ENCODE measurements around the gene DNAJC27. TPM values are rescaled to one million over a fixed set of nuclear protein-coding genes. Genes with fewer than 3 reads are reported as not detected.

Gene DNAJC27
- total and polyA plus RNA-seq, 4 donors = 1.7 to 13.9 (median 4.6) TPM

DNA sequence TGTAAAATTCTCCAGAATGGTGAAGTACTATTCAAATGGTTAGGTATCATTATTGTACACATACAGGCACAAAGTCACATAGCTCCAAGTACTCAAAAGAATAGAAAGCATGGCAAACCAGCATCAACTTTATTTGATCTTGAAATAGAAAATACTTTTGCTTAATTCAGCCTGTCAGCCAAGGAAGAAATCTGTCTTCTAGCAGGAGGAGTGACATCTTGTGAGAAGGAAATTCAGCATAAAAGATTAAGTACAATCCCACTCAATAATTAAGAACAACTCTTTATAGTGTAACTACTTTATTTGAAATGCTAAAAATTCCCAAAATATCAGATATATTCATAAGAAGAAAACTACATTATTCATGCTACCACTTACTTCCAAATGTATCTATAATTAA lies 15.8 kb downstream of the DNAJC27 start:
- ATAC-seq (ENCODE audit: insufficient read depth, low FRiP score) (no peak), DNase-seq (no peak)
- Histone ChIP-seq H3K9ac (ENCODE audit: insufficient read depth in 1 of 2, low read length in 2 of 2) (no peak overlapping the region), H3K4me1 (ENCODE audit: control insufficient read depth in 5 of 5, insufficient read depth in 5 of 5, low read length in 5 of 5) (peaks cover 0 to 5% (median 0%) of the 10 kb centered on the region in 5 donors), H3K27me3 (ENCODE audit: control insufficient read depth in 3 of 3, insufficient read depth in 3 of 3, low read length in 2 of 3) (no peaks in the 10 kb centered on the region), H3K9me3 (ENCODE audit: control insufficient read depth in 4 of 4, insufficient read depth in 3 of 4, low read length in 3 of 4) (peaks cover 0 to 10% (median 5%) of the 10 kb centered on the region in 4 donors), H3K4me3 (no peak overlapping the region), H3K36me3 (ENCODE audit: control insufficient read depth in 4 of 4, insufficient read depth in 4 of 4, low read length in 4 of 4) (peaks cover 22 to 53% (median 45%) of the 10 kb centered on the region in 4 donors), H3K27ac (ENCODE audit: low read depth in 1 of 2, low read length in 1 of 2) (no peak overlapping the region)
- TF ChIP-seq, protein P1, sequence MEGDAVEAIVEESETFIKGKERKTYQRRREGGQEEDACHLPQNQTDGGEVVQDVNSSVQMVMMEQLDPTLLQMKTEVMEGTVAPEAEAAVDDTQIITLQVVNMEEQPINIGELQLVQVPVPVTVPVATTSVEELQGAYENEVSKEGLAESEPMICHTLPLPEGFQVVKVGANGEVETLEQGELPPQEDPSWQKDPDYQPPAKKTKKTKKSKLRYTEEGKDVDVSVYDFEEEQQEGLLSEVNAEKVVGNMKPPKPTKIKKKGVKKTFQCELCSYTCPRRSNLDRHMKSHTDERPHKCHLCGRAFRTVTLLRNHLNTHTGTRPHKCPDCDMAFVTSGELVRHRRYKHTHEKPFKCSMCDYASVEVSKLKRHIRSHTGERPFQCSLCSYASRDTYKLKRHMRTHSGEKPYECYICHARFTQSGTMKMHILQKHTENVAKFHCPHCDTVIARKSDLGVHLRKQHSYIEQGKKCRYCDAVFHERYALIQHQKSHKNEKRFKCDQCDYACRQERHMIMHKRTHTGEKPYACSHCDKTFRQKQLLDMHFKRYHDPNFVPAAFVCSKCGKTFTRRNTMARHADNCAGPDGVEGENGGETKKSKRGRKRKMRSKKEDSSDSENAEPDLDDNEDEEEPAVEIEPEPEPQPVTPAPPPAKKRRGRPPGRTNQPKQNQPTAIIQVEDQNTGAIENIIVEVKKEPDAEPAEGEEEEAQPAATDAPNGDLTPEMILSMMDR (IDR thresholded peaks at IDR 0.05; ENCODE audit: control extremely low read depth, extremely low read depth) = no peak

DNA sequence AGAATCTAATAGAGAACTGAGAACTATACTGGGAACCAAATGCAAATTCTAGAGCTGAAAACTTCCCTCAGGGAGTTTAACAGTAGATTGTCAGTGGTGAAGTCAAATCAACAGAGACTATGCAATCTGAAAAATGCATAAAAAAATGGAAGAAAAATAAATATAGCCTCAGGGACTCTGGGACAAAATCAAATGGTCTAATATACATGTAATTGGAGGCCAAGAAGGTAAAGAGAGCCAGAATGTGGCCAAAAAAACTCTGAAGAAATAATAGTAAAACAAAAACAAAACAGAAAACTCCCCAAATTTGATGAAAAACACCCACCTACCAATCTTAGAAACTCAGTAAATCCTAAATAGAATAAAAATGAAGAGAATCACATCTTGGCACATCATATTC lies 16.5 kb downstream of the DNAJC27 start:
- H3K4me3 ChIP-seq = no peak overlapping the region
- H3K27ac ChIP-seq (ENCODE audit: low read depth in 1 of 2, low read length in 1 of 2) = no peak overlapping the region
- DNase-seq (no peak), ATAC-seq (ENCODE audit: insufficient read depth, low FRiP score) (no peak)
- H3K27me3 ChIP-seq (ENCODE audit: control insufficient read depth in 3 of 3, insufficient read depth in 3 of 3, low read length in 2 of 3) = no peaks in the 10 kb centered on the region
- no peak overlapping the region for H3K9ac ChIP-seq (ENCODE audit: insufficient read depth in 1 of 2, low read length in 2 of 2)
- TF ChIP-seq, protein P1 (IDR thresholded peaks at IDR 0.05; ENCODE audit: control extremely low read depth, extremely low read depth) = no peak
- H3K4me1 ChIP-seq (ENCODE audit: control insufficient read depth in 5 of 5, insufficient read depth in 5 of 5, low read length in 5 of 5) = peaks cover 0 to 5% (median 0%) of the 10 kb centered on the region in 5 donors
- H3K9me3 ChIP-seq (ENCODE audit: control insufficient read depth in 4 of 4, insufficient read depth in 3 of 4, low read length in 3 of 4) = peaks cover 0 to 10% (median 5%) of the 10 kb centered on the region in 4 donors
- H3K36me3 ChIP-seq (ENCODE audit: control insufficient read depth in 4 of 4, insufficient read depth in 4 of 4, low read length in 4 of 4) = peaks cover 22 to 56% (median 45%) of the 10 kb centered on the region in 4 donors

DNA sequence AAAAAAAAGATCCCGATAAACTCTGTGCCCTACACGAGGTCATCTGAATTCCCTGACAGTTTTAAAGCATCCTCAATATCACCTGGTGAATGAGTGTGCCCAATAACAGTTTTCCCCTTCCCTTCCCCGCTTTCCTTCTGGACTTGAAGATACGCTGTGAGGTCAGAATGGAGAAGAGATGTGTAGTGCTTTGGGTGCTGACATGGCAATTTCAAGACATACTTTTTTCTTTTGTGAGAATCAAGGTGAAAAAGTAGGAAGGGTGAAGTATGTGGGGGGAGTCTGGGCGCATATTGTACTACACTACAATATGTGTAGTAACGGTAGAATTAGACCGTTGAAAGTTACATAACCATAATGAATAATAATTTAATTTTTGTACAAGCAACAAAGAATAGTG lies 21.7 kb downstream of the DNAJC27 start:
- H3K27me3 ChIP-seq (ENCODE audit: control insufficient read depth in 3 of 3, insufficient read depth in 3 of 3, low read length in 2 of 3) = no peaks in the 10 kb centered on the region
- H3K4me3 ChIP-seq = no peak overlapping the region
- peaks cover 22 to 41% (median 28%) of the 10 kb centered on the region in 4 donors for H3K36me3 ChIP-seq (ENCODE audit: control insufficient read depth in 4 of 4, insufficient read depth in 4 of 4, low read length in 4 of 4)
- WGBS, 2 donors = 95 to 97% methylated on average over 7 of the region's 7 CpGs
- H3K4me1 ChIP-seq (ENCODE audit: control insufficient read depth in 5 of 5, insufficient read depth in 5 of 5, low read length in 5 of 5) = no peaks in the 10 kb centered on the region
- ATAC-seq (ENCODE audit: insufficient read depth, low FRiP score) (no peak), DNase-seq (no peak)
- TF ChIP-seq, protein P1 (IDR thresholded peaks at IDR 0.05; ENCODE audit: control extremely low read depth, extremely low read depth) = no peak
- H3K9me3 ChIP-seq (ENCODE audit: control insufficient read depth in 4 of 4, insufficient read depth in 3 of 4, low read length in 3 of 4) = peaks cover 0 to 3% (median 1%) of the 10 kb centered on the region in 4 donors
- H3K9ac ChIP-seq (ENCODE audit: insufficient read depth in 1 of 2, low read length in 2 of 2) = no peak overlapping the region
- no peak overlapping the region for H3K27ac ChIP-seq (ENCODE audit: low read depth in 1 of 2, low read length in 1 of 2)

DNA sequence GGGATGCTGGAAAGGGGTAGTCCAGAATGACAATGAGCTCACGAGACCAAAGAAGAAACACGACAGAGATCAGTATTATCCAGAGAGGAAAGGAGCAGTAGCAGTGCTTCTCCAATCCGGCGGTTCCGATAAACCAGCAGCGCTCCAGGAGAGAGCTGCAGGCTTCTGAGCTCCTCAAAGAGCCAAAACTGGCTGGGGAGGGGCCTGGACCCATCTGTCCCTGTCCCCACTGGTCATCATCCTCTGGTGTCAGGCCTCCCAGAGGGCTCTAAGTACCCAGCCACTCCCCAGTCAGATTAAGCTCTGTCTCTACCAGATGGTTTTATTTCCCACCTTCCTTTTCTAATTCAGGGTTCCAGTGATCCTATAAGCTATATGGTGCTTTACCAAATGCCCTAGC lies 23.2 kb downstream of the DNAJC27 start:
- H3K36me3 ChIP-seq (ENCODE audit: control insufficient read depth in 4 of 4, insufficient read depth in 4 of 4, low read length in 4 of 4) = peaks cover 16 to 31% (median 22%) of the 10 kb centered on the region in 4 donors
- H3K4me1 ChIP-seq (ENCODE audit: control insufficient read depth in 5 of 5, insufficient read depth in 5 of 5, low read length in 5 of 5) = no peaks in the 10 kb centered on the region
- TF ChIP-seq, protein P1 (IDR thresholded peaks at IDR 0.05; ENCODE audit: control extremely low read depth, extremely low read depth) = no peak
- DNase-seq (no peak), ATAC-seq (ENCODE audit: insufficient read depth, low FRiP score) (no peak)
- no peak overlapping the region for H3K4me3 ChIP-seq
- WGBS, 2 donors = 97 to 99% methylated on average over 6 of the region's 6 CpGs
- H3K27ac ChIP-seq (ENCODE audit: low read depth in 1 of 2, low read length in 1 of 2) = no peak overlapping the region
- no peak overlapping the region for H3K9ac ChIP-seq (ENCODE audit: insufficient read depth in 1 of 2, low read length in 2 of 2)
- no peaks in the 10 kb centered on the region for H3K9me3 ChIP-seq (ENCODE audit: control insufficient read depth in 4 of 4, insufficient read depth in 3 of 4, low read length in 3 of 4)
- no peaks in the 10 kb centered on the region for H3K27me3 ChIP-seq (ENCODE audit: control insufficient read depth in 3 of 3, insufficient read depth in 3 of 3, low read length in 2 of 3)

Measured in lung (tissue), 12 donors.